Fibroblast of pulmonary artery (primary cell): ENCODE data around the gene AGR2.

Source experiments
- DNase-seq: peaks from one replicate; pipeline ENCODE4 v3.0.0-alpha.2; 2010; ENCODE audit warnings: low read depth
- H3K4me3 ChIP-seq: replicated peaks from 2 replicates; pipeline ENCODE4 v1.5.1; 2011; ENCODE audit warnings: low read depth, mild to moderate bottlenecking, control low read depth, low read length, moderate library complexity
- TF ChIP-seq, protein P1 (sequence below): IDR thresholded peaks from 2 replicates; pipeline ENCODE4 v1.5.1; 2011; ENCODE audit warnings: mild to moderate bottlenecking, control low read depth, low read length, inconsistent platforms; ENCODE audit errors: missing control alignments

Gene AGR2

DNA sequence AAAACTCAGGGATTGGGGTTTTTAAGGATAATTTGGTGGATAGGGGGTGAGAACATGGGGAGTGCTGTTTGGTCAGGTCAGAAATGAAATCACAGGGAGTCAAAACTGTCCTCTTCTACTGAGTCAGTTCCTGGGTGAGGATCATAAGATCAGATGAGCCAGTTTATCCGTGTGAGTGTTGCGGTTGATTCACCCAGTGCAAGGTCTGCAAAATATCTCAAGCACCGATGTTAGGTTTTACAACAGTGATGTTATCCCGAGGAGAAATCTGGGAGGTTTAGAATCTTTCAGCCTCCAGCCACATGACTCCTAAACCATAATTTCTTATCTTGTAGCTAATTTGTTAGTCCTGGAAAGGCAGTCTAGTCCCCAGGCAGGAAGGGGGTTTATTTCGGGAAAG is 31.7 kb upstream of the AGR2 start:
- TF ChIP-seq, protein P1, sequence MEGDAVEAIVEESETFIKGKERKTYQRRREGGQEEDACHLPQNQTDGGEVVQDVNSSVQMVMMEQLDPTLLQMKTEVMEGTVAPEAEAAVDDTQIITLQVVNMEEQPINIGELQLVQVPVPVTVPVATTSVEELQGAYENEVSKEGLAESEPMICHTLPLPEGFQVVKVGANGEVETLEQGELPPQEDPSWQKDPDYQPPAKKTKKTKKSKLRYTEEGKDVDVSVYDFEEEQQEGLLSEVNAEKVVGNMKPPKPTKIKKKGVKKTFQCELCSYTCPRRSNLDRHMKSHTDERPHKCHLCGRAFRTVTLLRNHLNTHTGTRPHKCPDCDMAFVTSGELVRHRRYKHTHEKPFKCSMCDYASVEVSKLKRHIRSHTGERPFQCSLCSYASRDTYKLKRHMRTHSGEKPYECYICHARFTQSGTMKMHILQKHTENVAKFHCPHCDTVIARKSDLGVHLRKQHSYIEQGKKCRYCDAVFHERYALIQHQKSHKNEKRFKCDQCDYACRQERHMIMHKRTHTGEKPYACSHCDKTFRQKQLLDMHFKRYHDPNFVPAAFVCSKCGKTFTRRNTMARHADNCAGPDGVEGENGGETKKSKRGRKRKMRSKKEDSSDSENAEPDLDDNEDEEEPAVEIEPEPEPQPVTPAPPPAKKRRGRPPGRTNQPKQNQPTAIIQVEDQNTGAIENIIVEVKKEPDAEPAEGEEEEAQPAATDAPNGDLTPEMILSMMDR, result no peak
- no peak for DNase-seq
- H3K4me3 ChIP-seq, result no peak overlapping the region

DNA sequence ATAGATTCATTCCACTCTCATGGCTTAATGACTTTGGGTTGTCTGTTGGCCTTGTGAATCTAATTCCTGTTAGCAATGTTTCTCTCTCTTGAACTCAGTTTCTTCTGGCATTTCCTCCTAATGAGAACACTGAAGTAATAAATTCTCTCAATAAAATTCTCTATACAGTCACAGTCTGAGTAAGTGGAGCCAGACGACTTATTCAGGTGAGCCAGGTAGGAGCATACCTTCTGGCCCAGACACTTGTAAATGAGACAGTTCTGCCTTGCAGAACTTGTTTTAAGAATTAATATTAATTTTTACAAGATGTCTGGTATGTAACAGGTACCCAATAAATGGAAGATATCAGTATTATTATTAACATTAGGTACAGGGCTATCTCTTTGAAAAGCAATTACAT is 28.6 kb upstream of the AGR2 start:
- TF ChIP-seq, protein P1, result no peak
- H3K4me3 ChIP-seq, result no peak overlapping the region
- no peak for DNase-seq

DNA sequence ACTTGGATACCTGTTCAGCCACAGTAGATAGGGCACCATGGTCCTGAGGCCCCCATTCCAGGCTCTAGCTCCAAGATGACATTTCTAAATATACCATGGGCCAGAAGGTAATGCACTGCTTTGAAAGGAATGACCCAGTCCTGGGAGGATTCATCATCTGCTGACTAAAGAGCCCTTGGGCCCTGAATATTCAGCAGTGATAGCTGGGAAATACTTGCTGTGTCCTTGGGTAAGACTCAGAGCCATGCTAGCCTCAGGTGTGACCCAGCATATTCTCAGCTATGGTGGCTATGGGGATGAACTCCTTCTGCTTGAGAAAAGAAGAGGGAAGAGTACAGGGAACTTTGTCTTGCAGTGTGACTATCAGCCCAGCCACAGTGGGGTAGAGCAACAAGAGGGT is 21.3 kb upstream of the AGR2 start:
- no peak overlapping the region for H3K4me3 ChIP-seq
- TF ChIP-seq, protein P1, result no peak
- no peak for DNase-seq

DNA sequence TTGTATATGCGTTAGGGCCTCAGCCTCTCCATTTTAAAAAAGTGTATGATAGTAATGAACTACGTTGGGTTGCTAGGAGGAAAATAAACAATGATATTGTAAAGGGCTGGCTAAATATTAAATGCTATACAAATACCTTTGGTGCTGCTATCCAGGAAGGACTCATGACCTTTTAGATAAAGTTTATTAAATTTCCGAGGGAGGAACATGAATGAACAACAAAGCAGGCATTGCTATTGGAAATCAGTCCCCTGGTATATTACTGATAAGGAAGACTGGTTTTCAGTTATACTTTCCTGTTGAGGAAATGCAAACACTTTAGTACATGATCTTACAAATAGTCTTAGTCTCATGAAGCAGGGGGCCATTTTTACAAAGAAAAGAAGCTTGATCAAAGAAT is 17.2 kb upstream of the AGR2 start:
- no peak overlapping the region for H3K4me3 ChIP-seq
- DNase-seq, result no peak
- TF ChIP-seq, protein P1, result no peak

DNA sequence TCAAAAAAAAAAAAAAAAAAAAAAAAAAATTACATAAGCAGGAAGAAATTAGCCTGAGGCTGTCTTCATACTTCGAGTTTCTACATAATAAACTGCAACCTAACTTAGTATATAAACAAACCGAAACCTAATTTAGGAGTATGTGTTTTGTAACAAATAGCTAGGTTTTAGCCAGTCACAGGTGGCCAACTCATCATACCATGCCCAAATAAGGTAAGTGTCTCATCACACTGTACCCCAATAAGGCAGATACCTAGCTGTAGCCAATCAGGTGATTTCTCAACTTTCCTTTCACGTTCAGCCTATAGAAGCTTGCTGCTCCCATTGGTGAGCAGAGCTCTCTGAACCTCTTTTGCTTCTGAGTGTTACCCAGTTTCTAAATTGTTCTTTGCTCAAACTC is 13.9 kb upstream of the AGR2 start:
- TF ChIP-seq, protein P1, result no peak
- no peak overlapping the region for H3K4me3 ChIP-seq
- no peak for DNase-seq

DNA sequence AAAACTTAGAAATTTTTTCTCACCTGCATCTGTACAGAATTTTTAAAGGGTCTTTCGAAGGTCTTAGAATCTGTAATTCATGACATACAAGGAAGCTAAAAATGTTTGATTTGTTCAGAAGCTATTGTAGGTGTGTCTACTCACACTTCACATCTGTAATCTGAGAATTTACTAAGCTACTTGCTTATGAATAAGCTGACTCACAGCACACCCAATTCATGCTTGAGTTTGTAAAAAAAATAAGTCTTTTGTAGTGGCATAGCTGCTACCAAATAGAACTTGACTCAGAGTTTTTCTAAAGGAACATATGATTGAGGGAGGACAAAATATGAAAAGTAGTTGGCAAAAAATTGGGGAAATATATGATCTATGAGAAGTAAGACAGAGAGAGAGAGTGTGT is 12.7 kb upstream of the AGR2 start:
- no peak overlapping the region for H3K4me3 ChIP-seq
- peak; percentile 42 for DNase-seq
- TF ChIP-seq, protein P1, result no peak

DNA sequence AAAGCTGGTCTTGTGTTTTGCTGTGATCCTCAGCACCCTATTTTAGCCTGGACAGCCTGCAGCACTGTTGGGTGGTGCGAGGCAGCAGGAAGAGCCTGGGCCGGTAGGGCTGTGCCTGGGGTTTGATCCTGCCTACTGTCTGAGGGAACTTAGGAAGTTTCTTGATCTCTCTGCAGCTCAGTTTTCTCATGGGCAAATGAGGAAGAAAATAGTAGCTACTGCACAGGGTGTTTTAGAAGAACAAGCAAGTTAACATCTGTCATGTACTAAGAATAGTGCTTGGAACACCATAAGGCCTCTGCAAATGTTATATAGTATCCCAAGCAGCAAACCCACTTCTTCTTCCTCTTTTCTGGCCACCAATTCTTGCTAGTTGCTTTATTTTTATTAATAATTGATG is 12.0 kb upstream of the AGR2 start:
- no peak overlapping the region for H3K4me3 ChIP-seq
- TF ChIP-seq, protein P1, result no peak
- no peak for DNase-seq
